Vagina (tissue), 2 donors: ENCODE measurements around the gene RFTN1.

Experiments used
- POLR2AphosphoS5 ChIP-seq, 2 donors: sonication (generic); formaldehyde crosslinking; IDR thresholded peaks; one replicate each; pipeline ENCODE4 v1.9.0; 2017; ENCODE audit warnings: antibody characterized with exemption in 2 of 2, mild to moderate bottlenecking in 2 of 2, low read depth in 1 of 2; ENCODE audit not compliant: insufficient read depth in 1 of 2
- TF ChIP-seq, protein P1 (sequence below), 3 experiments: fragments of 450-650 bp in 2 of 3; fragments of 200-600 bp in 1 of 3; sonication (generic) in 1 of 3; IDR thresholded peaks; one replicate each; pipeline ENCODE4 v1.5.1; 2017 to 2019; ENCODE audit warnings: antibody characterized with exemption in 3 of 3, mild to moderate bottlenecking in 2 of 3, moderate library complexity in 2 of 3

DNA sequence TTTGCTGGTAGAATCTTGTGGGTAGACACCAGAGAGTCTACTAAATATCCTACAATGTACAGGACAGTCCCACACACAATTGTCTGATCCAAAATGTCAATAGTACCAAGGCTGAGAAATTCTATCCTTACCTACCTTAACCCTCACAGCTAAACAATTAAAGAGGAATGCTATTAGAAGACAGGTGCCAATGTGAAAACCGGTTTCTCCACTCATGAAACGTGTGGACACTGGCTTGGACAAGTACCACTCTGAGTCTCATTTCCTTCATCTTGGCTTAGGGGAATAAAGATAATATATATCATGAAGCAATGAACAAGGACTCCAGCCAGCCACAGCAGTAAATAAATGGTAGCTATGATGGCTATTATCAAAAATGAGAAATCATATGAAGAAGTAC is 90.2 kb downstream of the RFTN1 start:
- TF ChIP-seq, protein P1, sequence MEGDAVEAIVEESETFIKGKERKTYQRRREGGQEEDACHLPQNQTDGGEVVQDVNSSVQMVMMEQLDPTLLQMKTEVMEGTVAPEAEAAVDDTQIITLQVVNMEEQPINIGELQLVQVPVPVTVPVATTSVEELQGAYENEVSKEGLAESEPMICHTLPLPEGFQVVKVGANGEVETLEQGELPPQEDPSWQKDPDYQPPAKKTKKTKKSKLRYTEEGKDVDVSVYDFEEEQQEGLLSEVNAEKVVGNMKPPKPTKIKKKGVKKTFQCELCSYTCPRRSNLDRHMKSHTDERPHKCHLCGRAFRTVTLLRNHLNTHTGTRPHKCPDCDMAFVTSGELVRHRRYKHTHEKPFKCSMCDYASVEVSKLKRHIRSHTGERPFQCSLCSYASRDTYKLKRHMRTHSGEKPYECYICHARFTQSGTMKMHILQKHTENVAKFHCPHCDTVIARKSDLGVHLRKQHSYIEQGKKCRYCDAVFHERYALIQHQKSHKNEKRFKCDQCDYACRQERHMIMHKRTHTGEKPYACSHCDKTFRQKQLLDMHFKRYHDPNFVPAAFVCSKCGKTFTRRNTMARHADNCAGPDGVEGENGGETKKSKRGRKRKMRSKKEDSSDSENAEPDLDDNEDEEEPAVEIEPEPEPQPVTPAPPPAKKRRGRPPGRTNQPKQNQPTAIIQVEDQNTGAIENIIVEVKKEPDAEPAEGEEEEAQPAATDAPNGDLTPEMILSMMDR (IDR thresholded peaks at IDR 0.05), result no peak
- no peak for TF ChIP-seq POLR2AphosphoS5 (IDR thresholded peaks at IDR 0.05; ENCODE audit: insufficient read depth in 1 of 2, low read depth in 1 of 2)
